Measurements from ENCODE around the gene GLMP. TPM values are rescaled to one million over a fixed set of nuclear protein-coding genes. Genes with fewer than 3 reads are reported as not detected.

The GLMP gene
- total and polyA plus RNA-seq, 2 donors (not counting 3 experiments of a cell fraction or from before 2014, with no cell fraction given) = 84.3 to 109 TPM

DNA sequence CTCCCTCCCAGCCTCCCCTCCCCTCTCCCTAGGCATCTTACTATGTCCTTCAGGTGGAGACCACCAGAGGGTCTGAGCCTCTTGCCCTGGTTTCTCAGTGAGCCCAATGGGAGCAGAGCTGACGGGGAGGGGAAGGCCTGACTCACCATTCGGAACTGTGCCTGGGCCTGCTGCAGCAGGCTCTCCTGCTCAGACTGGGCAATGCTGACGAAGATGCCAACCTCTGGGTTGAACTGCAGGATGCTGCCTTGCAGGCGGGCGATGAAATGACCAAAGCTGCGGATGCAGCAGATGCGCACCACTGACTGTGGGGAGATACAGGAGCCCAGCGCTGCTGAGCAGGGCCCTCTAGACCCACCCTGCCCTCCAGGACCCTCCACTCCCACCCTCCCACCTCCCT, 36.6 kb downstream of the GLMP start:
- H3K36me3 ChIP-seq (ENCODE audit: control insufficient read depth in 2 of 2, extremely low read depth in 1 of 2, insufficient read depth in 2 of 2, low read length in 2 of 2) = peaks cover 21 to 63% of the 10 kb centered on the region in 2 experiments
- BruUV-seq (replicated peaks) = no TSS peak
- no peak overlapping the region for H2AFZ ChIP-seq (ENCODE audit: low read depth, low read length)
- TF ChIP-seq, protein P1, sequence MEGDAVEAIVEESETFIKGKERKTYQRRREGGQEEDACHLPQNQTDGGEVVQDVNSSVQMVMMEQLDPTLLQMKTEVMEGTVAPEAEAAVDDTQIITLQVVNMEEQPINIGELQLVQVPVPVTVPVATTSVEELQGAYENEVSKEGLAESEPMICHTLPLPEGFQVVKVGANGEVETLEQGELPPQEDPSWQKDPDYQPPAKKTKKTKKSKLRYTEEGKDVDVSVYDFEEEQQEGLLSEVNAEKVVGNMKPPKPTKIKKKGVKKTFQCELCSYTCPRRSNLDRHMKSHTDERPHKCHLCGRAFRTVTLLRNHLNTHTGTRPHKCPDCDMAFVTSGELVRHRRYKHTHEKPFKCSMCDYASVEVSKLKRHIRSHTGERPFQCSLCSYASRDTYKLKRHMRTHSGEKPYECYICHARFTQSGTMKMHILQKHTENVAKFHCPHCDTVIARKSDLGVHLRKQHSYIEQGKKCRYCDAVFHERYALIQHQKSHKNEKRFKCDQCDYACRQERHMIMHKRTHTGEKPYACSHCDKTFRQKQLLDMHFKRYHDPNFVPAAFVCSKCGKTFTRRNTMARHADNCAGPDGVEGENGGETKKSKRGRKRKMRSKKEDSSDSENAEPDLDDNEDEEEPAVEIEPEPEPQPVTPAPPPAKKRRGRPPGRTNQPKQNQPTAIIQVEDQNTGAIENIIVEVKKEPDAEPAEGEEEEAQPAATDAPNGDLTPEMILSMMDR (IDR thresholded peaks at IDR 0.05; ENCODE audit: extremely low read depth in 1 of 2, insufficient read depth in 1 of 2, low read depth in 1 of 2, low read length in 2 of 2) = no peak
- no peak for TF ChIP-seq FOS (IDR thresholded peaks at IDR 0.05; ENCODE audit: borderline replicate concordance, insufficient read depth, low read length)
- no peak for TF ChIP-seq EZH2 (IDR thresholded peaks at IDR 0.05; ENCODE audit: borderline replicate concordance, low read depth, low read length, severe bottlenecking)
- no peak for TF ChIP-seq JUN (IDR thresholded peaks at IDR 0.05; ENCODE audit: borderline replicate concordance, insufficient read depth, insufficient read length, low read depth)
- TF ChIP-seq, protein P2, sequence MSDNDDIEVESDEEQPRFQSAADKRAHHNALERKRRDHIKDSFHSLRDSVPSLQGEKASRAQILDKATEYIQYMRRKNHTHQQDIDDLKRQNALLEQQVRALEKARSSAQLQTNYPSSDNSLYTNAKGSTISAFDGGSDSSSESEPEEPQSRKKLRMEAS (IDR thresholded peaks at IDR 0.05; ENCODE audit: insufficient read depth, insufficient read length) = no peak
- TF ChIP-seq POLR2AphosphoS5 (IDR thresholded peaks at IDR 0.05; ENCODE audit: insufficient read depth, low read depth, low read length) = no peak
- no peak for TF ChIP-seq POLR2A (IDR thresholded peaks at IDR 0.05; ENCODE audit: low read depth, low read length)
- no peak for TF ChIP-seq MYC (IDR thresholded peaks at IDR 0.05; ENCODE audit: low read depth, low read length)
- no peak for TF ChIP-seq GATA2 (IDR thresholded peaks at IDR 0.05; ENCODE audit: insufficient read depth, insufficient read length, low read depth, low read length)
- intact Hi-C loops (cut with micrococcal nuclease) (no loop called here), dilution Hi-C loops (cut with MboI; ENCODE audit: extremely low pct_ligation_motif_present, low sequenced_read_pairs) (no loop called here)
- H3K27me3 ChIP-seq (ENCODE audit: control insufficient read depth in 2 of 2, insufficient read depth in 2 of 2, low read length in 2 of 2) = no peaks in the 10 kb centered on the region
- CTCF ChIA-PET = interaction anchor here (1.3 to 1.4 kb wide), 2 partner anchors 61 to 113 kb away, joined by 5 to 6 read pairs; no protein-coding TSS in a partner anchor
- POLR2A ChIA-PET = interaction anchor here (0.7 kb wide), 1 partner anchor 10 kb away, joined by 3 read pairs; no protein-coding TSS in a partner anchor
- FAIRE-seq = no peak
- no peak overlapping the region for H3K4me3 ChIP-seq (replicated peaks in 1 of 3; ENCODE audit: insufficient read depth in 1 of 3, low read depth in 1 of 3, low read length in 3 of 3)
- no peaks in the 10 kb centered on the region for H3K9me3 ChIP-seq (replicated peaks; ENCODE audit: control insufficient read depth, insufficient read depth, low read length)
- no peaks in the 10 kb centered on the region for H3K79me2 ChIP-seq (ENCODE audit: control insufficient read depth, insufficient read depth, low read length)
- H3K4me2 ChIP-seq (ENCODE audit: insufficient read depth, low read length) = no peak overlapping the region
- no peak overlapping the region for H3K27ac ChIP-seq (ENCODE audit: insufficient read depth, low read depth, low read length)
- no peak for DNase-seq (ENCODE audit: low read depth, low spot score)
- H3K9me1 ChIP-seq (replicated peaks; ENCODE audit: control insufficient read depth, extremely low read depth, insufficient read depth, low read length) = no peaks in the 10 kb centered on the region
- no peak overlapping the region for H3K9ac ChIP-seq (replicated peaks; ENCODE audit: extremely low read depth, insufficient read depth, low read length)
- H4K20me1 ChIP-seq (replicated peaks; ENCODE audit: control insufficient read depth, extremely low read depth, insufficient read depth, low read length) = no peaks in the 10 kb centered on the region
- H3K4me1 ChIP-seq (ENCODE audit: control insufficient read depth, extremely low read depth, insufficient read depth, low read length) = no peaks in the 10 kb centered on the region

All from endothelial cell of umbilical vein (primary cell).